HL-60 (cell line): ENCODE results near the gene PLOD3.

Experiments used
- GABPA ChIP-seq: IDR thresholded peaks from 2 replicates; pipeline ENCODE4 v1.6.1; 2012; ENCODE audit warnings: low read depth
- REST ChIP-seq: IDR thresholded peaks from 2 replicates; pipeline ENCODE4 v1.6.1; 2012; ENCODE audit warnings: low read depth; ENCODE audit not compliant: insufficient replicate concordance
- TF ChIP-seq, protein P1 (sequence below): IDR thresholded peaks from one replicate; pipeline ENCODE4 v1.5.1; 2011; ENCODE audit warnings: low read length, control low read depth, inconsistent platforms; ENCODE audit not compliant: insufficient read depth

DNA sequence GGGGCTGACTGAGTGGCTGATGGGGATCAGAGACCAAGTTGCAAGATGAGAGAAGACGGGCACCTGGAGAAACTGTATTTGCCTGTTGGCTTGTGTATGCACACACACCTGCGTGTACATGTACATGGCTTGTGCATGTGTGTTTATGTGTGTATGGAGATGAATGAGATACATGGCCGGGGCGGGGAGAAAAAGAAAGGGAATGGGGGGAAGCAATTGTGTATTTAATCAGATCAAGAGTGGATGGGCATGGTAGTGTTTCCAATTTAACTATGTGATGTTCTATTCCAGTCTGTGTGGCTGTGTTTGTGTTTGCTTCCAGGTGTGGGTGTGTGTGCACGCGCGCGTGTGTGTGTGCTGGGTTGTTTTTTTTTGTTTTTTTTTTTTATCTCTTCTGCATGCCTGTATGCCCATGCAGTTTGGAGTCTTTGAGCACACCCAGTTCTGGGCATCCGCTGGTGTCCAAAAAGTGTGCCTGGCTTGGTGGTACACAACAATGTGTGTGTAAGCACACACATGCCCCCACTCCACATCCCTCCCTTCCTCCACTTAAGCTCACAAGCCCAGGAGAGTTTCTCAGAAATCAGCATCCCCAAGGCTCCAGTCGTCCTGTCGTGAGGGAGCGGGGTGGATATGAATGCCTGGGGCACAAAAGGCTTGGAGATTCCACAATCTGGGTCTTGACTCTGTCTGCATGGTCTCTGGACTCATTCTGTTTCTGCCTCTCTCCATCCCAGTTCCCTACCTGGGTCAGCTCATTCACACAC is 49.6 kb downstream of the PLOD3 start:
- TF ChIP-seq, protein P1, sequence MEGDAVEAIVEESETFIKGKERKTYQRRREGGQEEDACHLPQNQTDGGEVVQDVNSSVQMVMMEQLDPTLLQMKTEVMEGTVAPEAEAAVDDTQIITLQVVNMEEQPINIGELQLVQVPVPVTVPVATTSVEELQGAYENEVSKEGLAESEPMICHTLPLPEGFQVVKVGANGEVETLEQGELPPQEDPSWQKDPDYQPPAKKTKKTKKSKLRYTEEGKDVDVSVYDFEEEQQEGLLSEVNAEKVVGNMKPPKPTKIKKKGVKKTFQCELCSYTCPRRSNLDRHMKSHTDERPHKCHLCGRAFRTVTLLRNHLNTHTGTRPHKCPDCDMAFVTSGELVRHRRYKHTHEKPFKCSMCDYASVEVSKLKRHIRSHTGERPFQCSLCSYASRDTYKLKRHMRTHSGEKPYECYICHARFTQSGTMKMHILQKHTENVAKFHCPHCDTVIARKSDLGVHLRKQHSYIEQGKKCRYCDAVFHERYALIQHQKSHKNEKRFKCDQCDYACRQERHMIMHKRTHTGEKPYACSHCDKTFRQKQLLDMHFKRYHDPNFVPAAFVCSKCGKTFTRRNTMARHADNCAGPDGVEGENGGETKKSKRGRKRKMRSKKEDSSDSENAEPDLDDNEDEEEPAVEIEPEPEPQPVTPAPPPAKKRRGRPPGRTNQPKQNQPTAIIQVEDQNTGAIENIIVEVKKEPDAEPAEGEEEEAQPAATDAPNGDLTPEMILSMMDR: no peak
- TF ChIP-seq GABPA: no peak
- TF ChIP-seq REST: no peak
